HG02678 (cell line): ENCODE results near the gene LRP1-AS.

Experiments
- ATAC-seq: cut with Tn5 transposase; IDR thresholded peaks from one replicate; pipeline ENCODE4 v1.9.1; 2021; ENCODE audit warnings: mild to moderate bottlenecking, moderate library complexity; ENCODE audit not compliant: unreplicated experiment

The LRP1-AS gene

GRCh38 chr12:57146961-57147944, at the start of gene LRP1-AS:
LRP1-AS (minus strand) TSS chr12:57147619.
- no peak for ATAC-seq

GRCh38 chr12:57196956-57197355, 49.5 kb upstream of the LRP1-AS start:
- ATAC-seq: no peak

DNA sequence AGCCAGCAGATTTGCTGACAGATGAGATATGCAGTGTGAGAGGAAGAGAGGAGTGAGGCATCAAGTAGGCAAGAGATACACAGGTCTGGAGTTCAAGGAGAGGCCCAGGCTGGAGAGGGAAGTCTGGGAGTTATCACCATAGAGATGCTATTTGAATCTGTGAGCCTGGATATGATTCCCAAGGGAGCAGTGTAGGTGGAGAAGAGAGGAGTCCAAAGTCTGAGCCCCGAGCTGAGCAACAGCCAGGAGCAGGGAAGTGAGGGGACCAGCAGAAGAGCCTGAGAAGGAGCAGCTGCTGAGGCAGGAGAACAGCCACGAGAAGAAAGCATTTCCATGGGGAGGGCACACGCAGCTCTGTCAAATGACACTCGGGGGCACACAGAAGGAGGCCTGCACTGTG, 49.0 kb upstream of the LRP1-AS start:
- no peak for ATAC-seq

DNA sequence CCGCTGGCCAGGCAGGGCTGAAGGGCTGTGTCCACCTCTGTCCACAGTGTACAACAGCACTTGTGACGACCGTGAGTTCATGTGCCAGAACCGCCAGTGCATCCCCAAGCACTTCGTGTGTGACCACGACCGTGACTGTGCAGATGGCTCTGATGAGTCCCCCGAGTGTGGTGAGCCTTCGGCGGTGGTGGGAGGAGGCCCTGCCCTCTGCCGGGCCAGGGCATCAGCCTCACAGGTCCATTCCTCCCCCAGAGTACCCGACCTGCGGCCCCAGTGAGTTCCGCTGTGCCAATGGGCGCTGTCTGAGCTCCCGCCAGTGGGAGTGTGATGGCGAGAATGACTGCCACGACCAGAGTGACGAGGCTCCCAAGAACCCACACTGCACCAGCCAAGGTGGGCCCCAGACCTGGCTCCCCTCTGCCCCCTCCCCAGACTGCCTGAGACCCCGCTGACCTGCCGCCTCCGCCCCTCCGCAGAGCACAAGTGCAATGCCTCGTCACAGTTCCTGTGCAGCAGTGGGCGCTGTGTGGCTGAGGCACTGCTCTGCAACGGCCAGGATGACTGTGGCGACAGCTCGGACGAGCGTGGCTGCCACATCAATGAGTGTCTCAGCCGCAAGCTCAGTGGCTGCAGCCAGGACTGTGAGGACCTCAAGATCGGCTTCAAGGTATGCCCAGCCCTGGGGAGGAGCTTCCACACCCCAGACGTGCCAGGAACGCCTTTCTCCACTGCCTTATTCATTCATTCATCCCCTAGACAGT, 48.4 kb upstream of the LRP1-AS start:
- no peak for ATAC-seq

- no peak for ATAC-seq
Measured at GRCh38 chr12:57195186-57195585, 47.8 kb upstream of the LRP1-AS start.

- no peak for ATAC-seq
Measured at GRCh38 chr12:57194253-57194652, 46.8 kb upstream of the LRP1-AS start.

DNA sequence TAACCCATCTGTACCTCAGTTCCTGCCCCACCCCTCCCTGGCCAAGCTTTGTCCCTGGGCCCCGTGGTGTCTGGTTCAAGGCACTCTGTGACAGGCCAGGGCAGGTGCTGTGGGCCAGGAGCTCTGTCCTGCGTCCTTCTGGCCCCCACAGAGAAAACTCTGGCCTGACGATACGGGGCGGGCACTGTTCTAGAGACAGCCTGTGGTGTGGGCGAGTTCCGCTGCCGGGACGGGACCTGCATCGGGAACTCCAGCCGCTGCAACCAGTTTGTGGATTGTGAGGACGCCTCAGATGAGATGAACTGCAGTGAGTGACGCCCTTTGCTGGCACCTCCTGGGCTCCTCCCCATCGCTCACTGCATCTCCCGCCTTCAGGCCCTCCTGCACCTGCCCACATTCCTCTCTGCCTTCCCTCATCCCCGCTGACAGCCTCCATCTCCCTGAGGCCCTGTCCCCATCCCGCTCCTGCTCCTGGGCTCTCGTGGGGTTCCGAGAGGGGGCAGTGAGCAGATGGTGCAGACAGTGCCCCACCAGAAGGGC, 46.4 kb upstream of the LRP1-AS start:
- no peak for ATAC-seq

DNA sequence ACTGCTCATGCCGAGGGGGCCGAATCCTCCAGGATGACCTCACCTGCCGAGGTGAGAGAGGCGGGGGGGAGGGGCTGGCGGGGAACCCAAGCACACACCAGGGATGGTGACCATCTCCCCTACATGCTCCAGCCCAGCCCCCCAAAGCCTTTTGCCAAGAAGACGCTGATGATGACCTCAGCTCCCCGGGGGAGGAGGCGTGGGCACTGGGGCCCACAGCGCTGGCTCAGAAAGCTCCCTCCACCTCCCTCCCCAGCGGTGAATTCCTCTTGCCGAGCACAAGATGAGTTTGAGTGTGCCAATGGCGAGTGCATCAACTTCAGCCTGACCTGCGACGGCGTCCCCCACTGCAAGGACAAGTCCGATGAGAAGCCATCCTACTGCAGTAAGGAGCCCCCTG, 45.5 kb upstream of the LRP1-AS start:
- ATAC-seq: no peak

DNA sequence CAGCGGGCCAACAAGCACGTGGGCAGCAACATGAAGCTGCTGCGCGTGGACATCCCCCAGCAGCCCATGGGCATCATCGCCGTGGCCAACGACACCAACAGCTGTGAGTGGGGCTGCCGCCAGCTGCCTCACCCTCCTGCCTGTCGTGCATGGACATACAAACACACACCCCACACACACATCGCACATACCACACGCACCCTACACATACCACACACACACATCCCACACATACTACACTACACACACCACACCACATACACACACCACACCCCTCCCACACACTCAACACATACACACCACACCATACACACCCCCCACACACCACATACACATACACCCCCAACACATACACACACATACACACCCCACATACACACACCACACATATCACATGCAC, 44.0 kb upstream of the LRP1-AS start:
- ATAC-seq: no peak

DNA sequence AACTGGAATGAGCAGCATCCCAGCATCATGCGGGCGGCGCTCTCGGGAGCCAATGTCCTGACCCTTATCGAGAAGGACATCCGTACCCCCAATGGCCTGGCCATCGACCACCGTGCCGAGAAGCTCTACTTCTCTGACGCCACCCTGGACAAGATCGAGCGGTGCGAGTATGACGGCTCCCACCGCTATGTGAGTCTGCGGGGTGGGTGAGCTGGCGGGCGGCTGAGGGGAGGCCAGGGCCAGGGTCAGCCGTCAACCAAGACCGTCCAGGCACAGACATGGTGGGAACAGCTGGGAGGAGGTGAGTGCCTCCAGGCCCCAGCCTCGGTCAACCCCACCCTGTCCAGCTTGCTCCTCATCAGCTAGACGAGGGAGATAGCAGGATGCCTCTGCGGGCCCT, 43.4 kb upstream of the LRP1-AS start:
- ATAC-seq: no peak

DNA sequence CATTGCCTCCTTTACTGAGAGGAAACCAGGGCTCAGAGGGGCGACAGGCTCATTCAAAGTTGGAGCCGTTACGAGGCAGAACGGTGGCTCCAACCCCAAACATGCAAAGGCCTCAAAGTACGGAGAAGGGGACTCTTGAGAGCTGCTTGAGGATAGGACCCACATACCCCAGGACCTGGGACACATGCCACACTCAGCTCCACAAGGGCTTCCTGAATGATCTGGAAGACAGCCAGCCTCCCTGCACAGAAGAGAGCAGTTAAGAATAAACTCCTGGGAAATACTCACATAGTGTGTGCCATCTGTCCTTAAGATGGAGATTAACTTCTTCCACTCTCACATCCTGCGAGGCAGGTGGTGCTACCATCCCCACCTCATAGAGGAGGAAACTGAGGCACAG, 42.6 kb upstream of the LRP1-AS start:
- ATAC-seq: no peak

DNA sequence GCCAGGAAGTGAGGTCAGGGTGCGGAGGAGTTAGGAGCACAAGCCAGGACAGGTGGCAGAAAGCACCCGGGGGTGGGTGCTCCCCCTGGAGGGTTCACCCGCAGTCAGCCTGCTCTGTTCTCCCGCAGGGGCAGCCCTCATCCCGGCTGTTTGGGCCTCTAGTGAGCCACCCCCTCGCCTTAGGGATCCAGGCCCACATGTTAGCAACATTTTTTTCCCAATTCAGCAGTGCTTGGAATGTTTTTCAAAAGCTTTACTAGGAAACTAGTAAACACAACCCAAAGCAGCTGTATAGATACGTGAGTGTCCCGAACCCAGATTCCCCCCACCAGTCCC, 40.6 kb upstream of the LRP1-AS start:
- no peak for ATAC-seq

DNA sequence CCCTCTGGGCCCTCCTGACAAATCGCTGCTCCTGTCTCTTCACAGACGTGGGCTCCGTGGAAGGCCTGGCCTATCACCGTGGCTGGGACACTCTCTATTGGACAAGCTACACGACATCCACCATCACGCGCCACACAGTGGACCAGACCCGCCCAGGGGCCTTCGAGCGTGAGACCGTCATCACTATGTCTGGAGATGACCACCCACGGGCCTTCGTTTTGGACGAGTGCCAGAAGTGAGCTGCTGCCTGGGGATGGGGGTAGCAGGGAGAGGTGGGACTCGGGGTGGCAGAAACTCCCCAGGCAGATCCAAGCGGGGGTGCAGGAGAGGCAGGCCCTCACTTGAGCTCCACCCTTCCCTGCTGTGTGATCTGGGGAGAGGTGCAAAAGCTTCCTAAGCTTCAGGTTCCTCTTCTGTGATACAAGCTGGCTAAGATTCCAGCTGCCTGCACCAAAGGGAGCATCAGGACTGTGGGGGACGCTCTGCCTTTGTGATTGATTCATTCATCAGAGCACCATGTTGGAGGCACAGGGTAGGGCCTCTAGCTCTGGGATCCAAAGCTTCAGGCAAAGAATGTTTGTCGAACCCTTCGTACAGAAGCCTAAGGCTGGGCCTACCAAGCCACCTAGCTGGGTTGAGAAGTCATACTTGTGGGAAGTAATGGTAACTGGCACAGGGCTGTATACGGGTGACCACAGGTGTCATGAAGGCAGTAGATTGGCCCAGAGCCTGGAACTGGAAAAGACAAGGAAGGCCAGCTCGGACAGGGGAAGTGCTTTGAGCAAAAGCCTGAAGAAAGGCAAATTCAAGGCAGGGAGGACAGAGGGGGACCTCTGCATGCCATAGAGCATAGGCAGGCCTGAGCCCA, 40.0 kb upstream of the LRP1-AS start:
- ATAC-seq: no peak

DNA sequence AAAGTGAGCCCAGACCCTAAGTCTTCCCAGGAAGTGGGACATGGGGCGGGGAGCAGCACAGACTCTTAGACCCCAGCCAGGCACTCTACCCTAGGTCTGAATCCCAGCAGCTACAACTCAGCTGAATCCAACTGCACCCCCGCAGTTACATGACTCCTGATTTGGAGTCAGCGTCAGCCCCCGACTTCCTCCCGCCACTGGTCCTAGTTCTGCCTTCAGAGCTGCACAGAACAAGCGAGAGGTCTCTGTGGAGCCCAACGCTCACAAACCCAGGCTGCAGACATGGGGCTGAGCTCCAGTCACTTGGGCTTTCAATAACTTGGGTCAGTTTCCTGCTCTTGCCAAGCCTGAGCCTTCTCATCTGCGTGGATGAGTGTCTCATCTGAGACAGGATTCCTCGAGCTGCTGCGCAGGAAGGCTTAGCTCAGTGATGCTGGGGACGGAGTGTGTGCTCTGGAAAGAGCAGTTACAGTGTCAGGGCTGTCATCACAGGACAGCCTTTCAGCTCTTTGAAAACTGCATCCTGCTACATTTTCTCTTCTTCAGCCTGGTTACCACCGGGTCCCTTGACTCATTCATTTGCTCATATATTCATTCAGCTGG, 38.6 kb upstream of the LRP1-AS start:
- ATAC-seq: no peak

DNA sequence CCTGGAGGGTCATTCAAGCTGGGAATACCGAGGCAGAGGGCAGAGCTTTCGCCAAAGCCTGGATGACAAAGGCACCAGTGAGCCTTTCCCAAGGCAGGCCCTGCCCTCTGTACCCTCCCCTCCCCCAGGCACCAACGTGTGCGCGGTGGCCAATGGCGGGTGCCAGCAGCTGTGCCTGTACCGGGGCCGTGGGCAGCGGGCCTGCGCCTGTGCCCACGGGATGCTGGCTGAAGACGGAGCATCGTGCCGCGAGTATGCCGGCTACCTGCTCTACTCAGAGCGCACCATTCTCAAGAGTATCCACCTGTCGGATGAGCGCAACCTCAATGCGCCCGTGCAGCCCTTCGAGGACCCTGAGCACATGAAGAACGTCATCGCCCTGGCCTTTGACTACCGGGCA, 38.0 kb upstream of the LRP1-AS start:
- no peak for ATAC-seq

DNA sequence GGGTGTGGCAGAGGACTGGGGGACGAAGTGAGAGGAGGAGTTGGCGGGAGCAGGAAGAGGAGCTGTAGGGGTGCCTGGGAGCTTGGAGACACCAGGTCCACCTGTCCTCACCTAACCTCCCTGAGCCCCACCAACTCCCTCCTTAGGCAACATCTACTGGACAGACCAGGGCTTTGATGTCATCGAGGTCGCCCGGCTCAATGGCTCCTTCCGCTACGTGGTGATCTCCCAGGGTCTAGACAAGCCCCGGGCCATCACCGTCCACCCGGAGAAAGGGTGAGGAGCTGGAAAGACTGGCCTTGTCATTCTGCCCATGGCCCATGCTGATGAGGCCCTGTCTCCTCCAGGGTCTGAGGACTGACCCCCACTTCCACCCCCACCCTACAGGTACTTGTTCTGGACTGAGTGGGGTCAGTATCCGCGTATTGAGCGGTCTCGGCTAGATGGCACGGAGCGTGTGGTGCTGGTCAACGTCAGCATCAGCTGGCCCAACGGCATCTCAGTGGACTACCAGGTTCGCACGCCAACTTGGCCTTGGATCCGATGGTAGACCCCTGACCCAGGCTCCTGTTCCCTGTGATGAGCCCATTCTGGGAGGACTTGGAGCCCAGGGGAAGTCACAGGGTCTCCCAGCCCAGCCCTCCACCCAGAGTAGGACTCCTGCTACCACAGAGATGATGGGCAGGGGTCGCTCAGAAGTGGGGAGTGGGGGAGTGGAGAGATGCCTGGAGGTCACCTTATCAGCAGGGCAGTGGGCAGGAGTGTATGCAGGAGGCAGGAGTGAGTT, 36.7 kb upstream of the LRP1-AS start:
- no peak for ATAC-seq

DNA sequence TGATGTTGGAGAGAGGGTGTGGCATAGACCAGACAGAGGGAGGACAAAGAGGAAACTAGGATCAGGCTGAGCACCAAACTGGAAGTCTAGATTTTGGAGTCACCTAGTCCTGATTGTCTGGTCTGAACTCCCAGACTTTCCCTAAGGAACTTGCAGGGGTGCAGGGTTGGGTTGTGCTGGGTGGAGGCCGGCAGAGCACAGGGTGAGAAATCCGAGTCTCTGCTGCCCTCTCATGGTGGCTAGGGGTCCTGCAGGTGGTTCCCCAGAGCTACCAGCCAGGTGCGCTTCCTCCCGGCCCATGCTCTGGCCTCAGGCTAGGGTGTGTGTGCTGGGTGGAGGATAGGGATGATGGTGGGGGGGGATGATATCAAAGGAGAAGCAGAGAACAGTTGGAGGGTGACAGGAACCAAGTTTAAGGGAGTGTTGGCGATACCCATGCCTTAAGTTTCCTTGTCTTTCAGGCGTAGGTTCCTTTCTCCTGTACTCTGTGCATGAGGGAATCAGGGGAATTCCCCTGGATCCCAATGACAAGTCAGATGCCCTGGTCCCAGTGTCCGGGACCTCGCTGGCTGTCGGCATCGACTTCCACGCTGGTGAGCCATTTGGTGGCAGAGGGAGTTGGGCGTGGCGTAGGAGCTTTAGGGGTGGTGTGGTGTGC, 35.6 kb upstream of the LRP1-AS start:
- ATAC-seq: peak; percentile 91

DNA sequence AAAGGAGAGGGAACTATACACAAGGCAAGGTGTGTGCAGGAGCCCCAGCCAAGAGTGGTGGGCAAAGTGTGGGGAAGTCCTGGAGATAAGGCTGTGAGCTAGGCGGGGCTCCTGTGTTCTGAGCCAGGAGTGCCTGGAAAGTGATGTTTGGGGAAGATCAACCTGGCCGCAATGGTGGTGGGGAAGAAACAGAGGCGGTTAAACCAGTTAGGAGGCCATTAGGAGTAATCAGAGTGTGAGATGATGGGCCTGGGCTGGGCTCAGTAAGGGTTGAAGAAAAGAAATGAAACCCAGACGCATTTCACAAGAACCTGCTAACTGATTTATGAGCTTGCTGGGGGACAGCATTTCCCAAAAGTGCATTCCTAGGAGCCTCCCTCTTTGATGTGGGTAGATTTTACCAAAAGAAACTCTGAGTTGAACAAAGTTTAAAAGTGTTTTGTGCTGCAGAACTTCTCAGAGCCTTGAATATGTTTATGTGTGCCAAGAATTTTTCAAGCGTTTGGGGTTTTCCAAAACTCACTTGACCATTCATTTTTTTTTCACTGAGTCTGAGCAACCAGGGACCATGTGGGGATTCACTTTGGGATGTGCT, 34.2 kb upstream of the LRP1-AS start:
- ATAC-seq: no peak

DNA sequence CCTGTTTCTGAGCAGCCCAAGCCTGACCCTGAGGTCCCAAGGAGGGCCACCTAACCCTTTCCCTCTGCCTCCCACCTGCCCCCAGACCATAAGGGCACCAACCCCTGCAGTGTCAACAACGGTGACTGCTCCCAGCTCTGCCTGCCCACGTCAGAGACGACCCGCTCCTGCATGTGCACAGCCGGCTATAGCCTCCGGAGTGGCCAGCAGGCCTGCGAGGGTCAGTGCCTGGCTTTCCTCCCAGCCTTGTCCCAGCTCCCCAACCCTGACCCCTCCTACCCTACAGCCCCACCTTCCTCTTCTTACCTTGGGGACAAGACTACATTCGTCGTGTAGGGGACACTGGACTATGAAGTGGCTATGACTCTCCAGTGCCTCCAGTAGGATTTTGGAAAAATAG, 33.7 kb upstream of the LRP1-AS start:
- no peak for ATAC-seq
